HepG2 (cell line): ENCODE data around the gene TPPP2. TPM values are rescaled to one million over a fixed set of nuclear protein-coding genes. Genes with fewer than 3 reads are reported as not detected.
A peak's percentile ranks its signal among the peaks of the same experiment; 100 is the strongest.

Source experiments
- ATM ChIP-seq: fragments of 450-650 bp; IDR thresholded peaks from 2 replicates; pipeline ENCODE4 v1.7.1; 2017; ENCODE audit warnings: mild to moderate bottlenecking, borderline replicate concordance
- GATAD1 ChIP-seq: IDR thresholded peaks from 2 replicates; pipeline ENCODE4 v1.6.1; 2016; ENCODE audit warnings: missing genetic modification reagents, missing compliant biosample characterization
- HDAC6 ChIP-seq: fragments of 200-600 bp; sonication (generic); IDR thresholded peaks from 2 replicates; pipeline ENCODE4 v1.7.0; 2017; ENCODE audit warnings: mild to moderate bottlenecking, antibody characterized with exemption, low read length, low read depth
- MXI1 ChIP-seq: IDR thresholded peaks from 3 replicates; pipeline ENCODE4 v1.6.1; 2012; ENCODE audit warnings: low read depth, low read length, inconsistent platforms, borderline replicate concordance
- PAX8 ChIP-seq: sonication (generic); formaldehyde crosslinking; IDR thresholded peaks from 2 replicates; pipeline ENCODE4 v1.8.0; 2022; ENCODE audit warnings: mild to moderate bottlenecking, missing genetic modification reagents, borderline replicate concordance
- RBFOX2 ChIP-seq: fragments of 200-400 bp; formaldehyde crosslinking; IDR thresholded peaks from 2 replicates; pipeline ENCODE4 v1.6.1; 2017; ENCODE audit warnings: low read depth, mild to moderate bottlenecking, low read length
- RFXAP ChIP-seq: sonication (generic); formaldehyde crosslinking; IDR thresholded peaks from 2 replicates; pipeline ENCODE4 v1.4.0; 2020; ENCODE audit warnings: missing genetic modification reagents, borderline replicate concordance
- SOX6 ChIP-seq, 2 experiments: fragments of 450-650 bp in 1 of 2; sonication (generic) in 1 of 2; formaldehyde crosslinking in 1 of 2; IDR thresholded peaks; 2 replicates each; pipeline versions ENCODE4 v1.4.0 to v1.6.1; 2017 to 2020; ENCODE audit warnings: antibody characterized with exemption in 1 of 2, mild to moderate bottlenecking in 1 of 2, missing genetic modification reagents in 1 of 2
- SRY ChIP-seq: sonication (generic); formaldehyde crosslinking; IDR thresholded peaks from 2 replicates; pipeline ENCODE4 v1.8.0; 2022; ENCODE audit warnings: mild to moderate bottlenecking, missing genetic modification reagents
- UBTF ChIP-seq: sonication (generic); formaldehyde crosslinking; IDR thresholded peaks from 2 replicates; pipeline ENCODE4 v1.4.0; 2020; ENCODE audit warnings: mild to moderate bottlenecking, missing genetic modification reagents
- ZHX2 ChIP-seq, 2 experiments: sonication (generic) in 1 of 2; formaldehyde crosslinking in 1 of 2; IDR thresholded peaks; 2 replicates each; pipeline versions ENCODE4 v1.6.1 to v1.9.0; 2014 to 2022; ENCODE audit warnings: antibody characterized with exemption in 1 of 2, borderline replicate concordance in 1 of 2, inconsistent platforms in 1 of 2, low read depth in 1 of 2, missing genetic modification reagents in 1 of 2
- ZNF101 ChIP-seq: sonication (generic); formaldehyde crosslinking; IDR thresholded peaks from 2 replicates; pipeline ENCODE4 v1.4.0; 2020; ENCODE audit warnings: mild to moderate bottlenecking, low read depth, missing genetic modification reagents, borderline replicate concordance
- ZNF280D ChIP-seq: sonication (generic); formaldehyde crosslinking; IDR thresholded peaks from 2 replicates; pipeline ENCODE4 v1.5.1; 2020; ENCODE audit warnings: mild to moderate bottlenecking, missing genetic modification reagents
- ZNF430 ChIP-seq: sonication (generic); formaldehyde crosslinking; IDR thresholded peaks from 2 replicates; pipeline ENCODE4 v1.9.0; 2021; ENCODE audit warnings: mild to moderate bottlenecking, missing genetic modification reagents
- ZNF75D ChIP-seq: sonication (generic); formaldehyde crosslinking; IDR thresholded peaks from 2 replicates; pipeline ENCODE4 v1.8.1; 2023; ENCODE audit warnings: missing genetic modification reagents, mild to moderate bottlenecking, borderline replicate concordance
- polyA plus RNA-seq, 8 experiments: library from polyadenylated mRNA; depleted of rRNA in 3 of 8; stranded (reverse) in 7 of 8; unstranded in 1 of 8; fragments of >200 nt; fragmentation: Illumina TruSeq in 4 of 8; extraction: Trizol in 4 of 8; gene quantifications; 2 replicates each; pipeline versions ENCODE4 v1.2.1 to v1.2.3, GENCODE V29; 2011 to 2016; ENCODE audit warnings: low read depth in 4 of 8, missing spikeins in 1 of 8, mixed read lengths in 1 of 8; ENCODE audit not compliant: insufficient read depth in 1 of 8
- total RNA-seq, 5 experiments: library from RNA; depleted of rRNA; stranded (reverse); fragments of >200 nt; fragmentation: Illumina TruSeq; extraction: Trizol; gene quantifications; 2 replicates each; pipeline ENCODE4 v1.2.3, GENCODE V29; 2016; ENCODE audit warnings: low read depth in 1 of 5

The TPPP2 gene
- total and polyA plus RNA-seq, 2 of the 13 experiments (the other 11 are each of a cell fraction or from before 2014, with no cell fraction given), result 0.58 to 4.2 TPM

- TF ChIP-seq ZHX2 (IDR thresholded peaks at IDR 0.05; ENCODE audit: low read depth), result no peak
- TF ChIP-seq ZHX2 (CRISPR knock-in tag; IDR thresholded peaks at IDR 0.05; ENCODE audit: borderline replicate concordance), result no peak
- TF ChIP-seq PAX8 (CRISPR knock-in tag), result no peak
- TF ChIP-seq GATAD1, result no peak
- TF ChIP-seq ZNF430, result no peak
- no peak for TF ChIP-seq SRY (CRISPR knock-in tag)
- no peak for TF ChIP-seq SOX6 (IDR thresholded peaks at IDR 0.05)
- TF ChIP-seq SOX6 (CRISPR knock-in tag; IDR thresholded peaks at IDR 0.05), result peak; percentile 50
- no peak for TF ChIP-seq ATM
- peak; percentile 48; the same call in 1 of the 2 replicates for TF ChIP-seq UBTF (CRISPR knock-in tag)
- no peak for TF ChIP-seq ZNF75D (CRISPR knock-in tag)
- no peak for TF ChIP-seq MXI1
- TF ChIP-seq HDAC6, result no peak
- TF ChIP-seq RBFOX2, result 0 out of 2 replicates have a peak, but pooled peaks have one; percentile 24
- no peak for TF ChIP-seq ZNF101 (CRISPR knock-in tag)
- 0 out of 2 replicates have a peak, but pooled peaks have one; percentile 61 for TF ChIP-seq RFXAP
- TF ChIP-seq ZNF280D (CRISPR knock-in tag), result 0 out of 2 replicates have a peak, but pooled peaks have one; percentile 32
Observed at GRCh38 chr14:21038441-21039422, 8.7 kb downstream of the TPPP2 start (continued).
